Osteocyte (in vitro differentiated cells): ENCODE results near the gene ABLIM1. TPM values are rescaled to one million over a fixed set of nuclear protein-coding genes. Genes with fewer than 3 reads are reported as not detected.

ENCODE experiments used
- DNase-seq: peaks from one replicate; pipeline ENCODE4 v3.0.0; 2021; ENCODE audit warnings: mixed read lengths; ENCODE audit not compliant: unreplicated experiment; ENCODE audit errors: extremely low spot score
- H3K27ac Mint-ChIP-seq: one replicate; pipeline ENCODE4 v1.8.0; 2021; ENCODE audit warnings: mild to moderate bottlenecking, mixed read lengths; ENCODE audit not compliant: unreplicated experiment
- H3K27me3 Mint-ChIP-seq: one replicate; pipeline ENCODE4 v1.8.0; 2021; ENCODE audit warnings: mixed read lengths; ENCODE audit not compliant: unreplicated experiment
- H3K36me3 Mint-ChIP-seq: one replicate; pipeline ENCODE4 v1.8.0; 2021; ENCODE audit warnings: mixed read lengths; ENCODE audit not compliant: unreplicated experiment
- H3K4me1 Mint-ChIP-seq: one replicate; pipeline ENCODE4 v1.8.0; 2021; ENCODE audit warnings: mixed read lengths; ENCODE audit not compliant: unreplicated experiment
- H3K4me3 Mint-ChIP-seq: one replicate; pipeline ENCODE4 v1.8.0; 2021; ENCODE audit warnings: mild to moderate bottlenecking, moderate library complexity, mixed read lengths; ENCODE audit not compliant: unreplicated experiment
- H3K9me3 Mint-ChIP-seq: one replicate; pipeline ENCODE4 v1.8.0; 2021; ENCODE audit warnings: mixed read lengths; ENCODE audit not compliant: unreplicated experiment
- total RNA-seq: library from RNA; stranded (reverse); gene quantifications from 2 replicates; pipeline ENCODE4 v1.2.1, GENCODE V29; 2021
- TF ChIP-seq, protein P1 (sequence below): fragments of 200-600 bp; sonication (generic); IDR thresholded peaks from 2 replicates; pipeline ENCODE4 v1.5.0; 2021; ENCODE audit warnings: antibody characterized with exemption, mild to moderate bottlenecking, moderate library complexity

ABLIM1 gene
- total RNA-seq, 1 donor from 2014 or later = 39.0 TPM

DNA sequence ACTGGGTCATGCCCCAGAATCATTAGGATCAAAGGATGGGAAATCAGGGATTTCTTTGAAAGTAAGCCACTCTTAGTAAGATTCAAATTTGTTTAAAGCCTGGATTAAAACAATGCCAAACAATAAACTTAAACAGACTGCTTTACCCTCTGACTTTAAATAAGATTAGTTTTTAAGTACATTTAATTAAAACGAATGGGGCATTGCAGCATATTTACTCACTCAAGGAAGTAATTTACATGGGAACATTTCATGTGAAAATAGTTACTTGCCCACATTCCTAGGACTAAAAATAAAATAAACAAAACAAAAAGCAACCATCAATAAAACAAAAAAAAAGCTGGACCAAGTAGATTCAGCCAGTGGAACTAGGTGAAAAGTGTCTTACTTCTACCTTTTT lies 7.8 kb downstream of the ABLIM1 start:
- Mint-ChIP-seq H3K36me3 (no peaks in the 10 kb centered on the region), H3K27ac (no peak overlapping the region)
- TF ChIP-seq, protein P1, sequence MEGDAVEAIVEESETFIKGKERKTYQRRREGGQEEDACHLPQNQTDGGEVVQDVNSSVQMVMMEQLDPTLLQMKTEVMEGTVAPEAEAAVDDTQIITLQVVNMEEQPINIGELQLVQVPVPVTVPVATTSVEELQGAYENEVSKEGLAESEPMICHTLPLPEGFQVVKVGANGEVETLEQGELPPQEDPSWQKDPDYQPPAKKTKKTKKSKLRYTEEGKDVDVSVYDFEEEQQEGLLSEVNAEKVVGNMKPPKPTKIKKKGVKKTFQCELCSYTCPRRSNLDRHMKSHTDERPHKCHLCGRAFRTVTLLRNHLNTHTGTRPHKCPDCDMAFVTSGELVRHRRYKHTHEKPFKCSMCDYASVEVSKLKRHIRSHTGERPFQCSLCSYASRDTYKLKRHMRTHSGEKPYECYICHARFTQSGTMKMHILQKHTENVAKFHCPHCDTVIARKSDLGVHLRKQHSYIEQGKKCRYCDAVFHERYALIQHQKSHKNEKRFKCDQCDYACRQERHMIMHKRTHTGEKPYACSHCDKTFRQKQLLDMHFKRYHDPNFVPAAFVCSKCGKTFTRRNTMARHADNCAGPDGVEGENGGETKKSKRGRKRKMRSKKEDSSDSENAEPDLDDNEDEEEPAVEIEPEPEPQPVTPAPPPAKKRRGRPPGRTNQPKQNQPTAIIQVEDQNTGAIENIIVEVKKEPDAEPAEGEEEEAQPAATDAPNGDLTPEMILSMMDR = no peak

DNA sequence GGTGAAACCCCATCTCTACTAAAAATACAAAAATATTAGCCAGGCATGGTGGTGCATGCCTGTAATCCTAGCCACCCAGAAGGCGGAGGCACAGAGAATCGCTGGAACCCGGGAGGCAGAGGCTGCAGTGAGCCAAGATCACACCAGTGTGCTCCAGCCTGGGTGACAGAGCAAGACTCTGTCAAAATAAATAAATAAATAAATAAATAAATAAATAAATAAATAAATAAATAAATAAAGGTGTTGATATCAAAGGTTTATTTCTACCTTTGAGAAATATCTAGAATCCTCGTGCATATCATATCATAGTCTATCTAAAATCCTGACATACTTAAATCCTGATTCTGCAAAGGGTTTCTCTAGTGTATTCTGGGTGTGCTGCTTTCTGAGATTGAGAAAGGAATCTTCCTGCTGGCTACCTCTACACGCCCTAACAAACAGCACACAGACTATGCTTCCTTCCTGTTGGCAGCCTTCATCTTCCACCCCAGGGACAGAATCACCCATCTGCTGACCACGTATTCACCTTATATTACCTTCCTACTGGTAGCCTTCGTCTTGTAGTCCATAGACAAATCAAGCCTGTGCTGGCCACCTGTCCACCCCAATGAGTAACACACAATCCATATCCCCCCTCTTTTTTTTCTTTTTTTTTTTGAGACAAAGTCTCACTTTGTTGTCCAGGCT lies 8.7 kb downstream of the ABLIM1 start:
- H3K4me3 Mint-ChIP-seq = no peak overlapping the region
- H3K4me1 Mint-ChIP-seq = peaks cover 11% of the 10 kb centered on the region
- TF ChIP-seq, protein P1 = no peak
- no peak for DNase-seq
- no peaks in the 10 kb centered on the region for H3K27me3 Mint-ChIP-seq
- no peaks in the 10 kb centered on the region for H3K9me3 Mint-ChIP-seq
- H3K27ac Mint-ChIP-seq = no peak overlapping the region
- H3K36me3 Mint-ChIP-seq = no peaks in the 10 kb centered on the region

More for the DNA sequence above, 7.8 kb downstream of the ABLIM1 start:
- Mint-ChIP-seq H3K4me1 (peaks cover 11% of the 10 kb centered on the region), H3K9me3 (no peaks in the 10 kb centered on the region), H3K4me3 (no peak overlapping the region), H3K27me3 (no peaks in the 10 kb centered on the region)
- DNase-seq = no peak

DNA sequence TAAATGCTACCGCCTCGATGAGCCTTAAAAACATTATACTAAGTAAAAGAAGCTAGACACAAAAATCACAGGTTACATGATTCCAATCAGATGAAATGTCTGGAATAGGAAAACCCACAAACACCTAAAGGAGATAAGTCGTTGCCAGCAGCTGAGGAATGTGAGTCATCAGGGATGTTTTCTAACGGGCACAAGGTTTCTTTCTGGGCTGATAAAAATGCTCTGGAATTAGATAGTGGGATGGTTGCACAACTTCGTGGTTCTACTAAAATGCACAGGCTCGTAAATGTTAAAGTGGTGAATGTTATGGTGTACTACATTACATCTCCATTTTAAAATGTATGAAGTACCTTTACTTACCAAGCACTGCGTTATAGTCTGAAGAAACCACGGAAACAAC lies 9.7 kb downstream of the ABLIM1 start:
- TF ChIP-seq, protein P1 = no peak
- no peaks in the 10 kb centered on the region for H3K27me3 Mint-ChIP-seq
- H3K4me1 Mint-ChIP-seq = peaks cover 11% of the 10 kb centered on the region
- no peak overlapping the region for H3K4me3 Mint-ChIP-seq
- no peak for DNase-seq
- no peak overlapping the region for H3K27ac Mint-ChIP-seq
- H3K36me3 Mint-ChIP-seq = no peaks in the 10 kb centered on the region
- H3K9me3 Mint-ChIP-seq = no peaks in the 10 kb centered on the region

DNA sequence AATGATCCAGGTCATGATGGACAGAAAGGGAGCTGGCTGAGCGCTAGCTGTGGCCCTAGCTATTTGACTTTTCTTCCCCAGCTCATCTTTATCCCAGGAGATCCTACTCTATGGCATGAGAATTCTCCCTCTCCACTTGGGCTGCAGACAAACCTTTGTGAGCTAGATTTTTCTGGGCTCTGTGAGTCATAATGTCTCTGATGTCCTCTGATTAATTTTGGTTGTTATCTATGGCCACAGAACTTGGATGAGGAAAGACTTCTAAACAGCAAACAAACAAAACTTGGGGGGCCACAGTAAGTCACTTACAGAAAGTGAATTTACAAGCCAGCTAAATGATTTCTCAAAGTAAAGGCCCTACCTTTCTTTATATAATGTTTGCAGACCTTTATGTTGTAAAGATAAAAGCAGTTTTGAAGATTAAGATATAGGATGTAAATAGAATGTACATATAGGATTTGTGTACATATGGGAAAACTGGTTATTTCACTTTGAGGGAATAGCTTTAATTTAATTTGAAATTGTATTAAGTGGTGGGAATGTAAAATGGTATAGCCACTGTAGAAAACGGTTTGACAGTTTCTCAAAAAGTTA lies 10.4 kb downstream of the ABLIM1 start:
- no peak for DNase-seq
- Mint-ChIP-seq H3K9me3 (no peaks in the 10 kb centered on the region), H3K4me1 (peaks cover 11% of the 10 kb centered on the region), H3K27me3 (peaks cover 4% of the 10 kb centered on the region), H3K4me3 (no peak overlapping the region), H3K36me3 (no peaks in the 10 kb centered on the region), H3K27ac (no peak overlapping the region)
- TF ChIP-seq, protein P1 = no peak

DNA sequence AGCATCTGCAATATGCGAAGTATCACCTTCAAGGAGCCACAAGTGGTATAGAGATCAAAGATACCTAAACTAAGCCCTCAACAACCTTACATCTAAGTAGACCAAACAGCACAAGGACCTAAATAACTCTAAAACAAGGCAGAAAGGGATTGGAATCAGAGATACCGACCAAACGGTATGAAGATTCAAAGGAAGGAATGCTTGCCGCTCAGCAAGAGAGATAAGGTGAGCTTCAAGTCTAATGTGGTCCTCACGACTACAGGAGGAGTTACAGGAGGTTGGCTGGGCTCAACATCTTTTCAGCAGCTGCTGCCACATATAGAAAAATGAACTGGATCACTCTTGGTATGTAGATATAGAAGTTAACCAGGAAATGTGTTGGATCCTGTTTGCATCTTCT lies 11.6 kb downstream of the ABLIM1 start:
- TF ChIP-seq, protein P1 = no peak
- peaks cover 11% of the 10 kb centered on the region for H3K4me1 Mint-ChIP-seq
- H3K36me3 Mint-ChIP-seq = no peaks in the 10 kb centered on the region
- no peak overlapping the region for H3K27ac Mint-ChIP-seq
- H3K9me3 Mint-ChIP-seq = no peaks in the 10 kb centered on the region
- no peak overlapping the region for H3K4me3 Mint-ChIP-seq
- H3K27me3 Mint-ChIP-seq = peaks cover 5% of the 10 kb centered on the region
- DNase-seq = no peak
